Keratinocyte (primary cell): ENCODE measurements around the gene TUBB2A. TPM values are rescaled to one million over a fixed set of nuclear protein-coding genes. Genes with fewer than 3 reads are reported as not detected.
A peak's percentile ranks its signal among the peaks of the same experiment; 100 is the strongest.

ENCODE experiments used
- DNase-seq: peaks from one replicate; pipeline ENCODE4 v3.0.0-alpha.2; 2011; ENCODE audit warnings: low read depth, missing footprints, low spot score
- FAIRE-seq: peaks from 2 replicates; lab custom pipeline; 2011; peaks lifted over from hg19 to GRCh38; lab: Jason Lieb, UNC
- H2AFZ ChIP-seq: 2 replicates; pipeline ENCODE4 v1.6.0; 2012; ENCODE audit warnings: low read length, control low read depth, inconsistent platforms; ENCODE audit not compliant: control insufficient read depth
- H3K27ac ChIP-seq: 2 replicates; pipeline ENCODE4 v1.5.1; 2011; ENCODE audit warnings: low read length; ENCODE audit not compliant: control insufficient read depth, insufficient read depth
- H3K27me3 ChIP-seq: 3 replicates; pipeline ENCODE4 v1.6.0; 2011; ENCODE audit warnings: low read length; ENCODE audit not compliant: control insufficient read depth, insufficient read depth; ENCODE audit errors: extremely low read depth
- H3K36me3 ChIP-seq, 2 experiments: 2 replicates in 1 of 2; 3 replicates in 1 of 2; pipeline ENCODE4 v1.5.1; 2011; ENCODE audit warnings: low read length in 2 of 2, mild to moderate bottlenecking in 1 of 2; ENCODE audit not compliant: control insufficient read depth in 2 of 2, insufficient read depth in 2 of 2; ENCODE audit errors: extremely low read depth in 1 of 2
- H3K4me1 ChIP-seq: 3 replicates; pipeline ENCODE4 v1.5.1; 2011; ENCODE audit warnings: low read length; ENCODE audit not compliant: control insufficient read depth, insufficient read depth; ENCODE audit errors: extremely low read depth
- H3K4me2 ChIP-seq: 3 replicates; pipeline ENCODE4 v1.6.0; 2011; ENCODE audit warnings: low read depth, low read length; ENCODE audit not compliant: control insufficient read depth, insufficient read depth; ENCODE audit errors: extremely low read depth
- H3K4me3 ChIP-seq, 3 experiments: fragments of 200-600 bp in 1 of 3; sonication (generic) in 1 of 3; 2 replicates in 2 of 3; 3 replicates in 1 of 3; pipeline ENCODE4 v1.5.1; 2011 to 2016; ENCODE audit warnings: low read length in 3 of 3, mild to moderate bottlenecking in 3 of 3, control low read depth in 2 of 3, inconsistent platforms in 1 of 3, low read depth in 1 of 3, mixed read lengths in 1 of 3, mixed run types in 1 of 3, moderate library complexity in 1 of 3; ENCODE audit not compliant: control insufficient read depth in 2 of 3, insufficient read depth in 2 of 3; ENCODE audit errors: extremely low read depth in 1 of 3
- H3K79me2 ChIP-seq: 2 replicates; pipeline ENCODE4 v1.6.0; 2012; ENCODE audit warnings: low read length; ENCODE audit not compliant: control insufficient read depth, insufficient read depth
- H3K9ac ChIP-seq: 3 replicates; pipeline ENCODE4 v1.6.0; 2011; ENCODE audit warnings: low read length; ENCODE audit not compliant: control insufficient read depth, insufficient read depth; ENCODE audit errors: extremely low read depth
- H3K9me1 ChIP-seq: 3 replicates; pipeline ENCODE4 v1.6.0; 2011; ENCODE audit warnings: low read length; ENCODE audit not compliant: control insufficient read depth, insufficient read depth; ENCODE audit errors: extremely low read depth
- H3K9me3 ChIP-seq: 2 replicates; pipeline ENCODE4 v1.5.1; 2012; ENCODE audit warnings: low read depth, low read length; ENCODE audit not compliant: control insufficient read depth
- H4K20me1 ChIP-seq: 3 replicates; pipeline ENCODE4 v1.6.0; 2011; ENCODE audit warnings: low read length; ENCODE audit not compliant: control insufficient read depth, insufficient read depth; ENCODE audit errors: extremely low read depth
- CTCF ChIP-seq, 3 experiments: IDR thresholded peaks in 1 of 3; conservative IDR thresholded peaks in 1 of 3; optimal IDR thresholded peaks in 1 of 3; 2 replicates in 2 of 3; 3 replicates in 1 of 3; pipeline versions ENCODE3 to v1.5.1; 2011; ENCODE audit warnings: low read length in 3 of 3, mild to moderate bottlenecking in 3 of 3, moderate library complexity in 2 of 3, control low read depth in 1 of 3, inconsistent platforms in 1 of 3; ENCODE audit not compliant: insufficient read depth in 2 of 3; ENCODE audit errors: extremely low read depth in 1 of 3
- EZH2 ChIP-seq: IDR thresholded peaks from one replicate; pipeline ENCODE4 v1.6.1; 2012; ENCODE audit warnings: inconsistent platforms, mild to moderate bottlenecking, low read length, moderate library complexity
- dilution Hi-C: fragments of 300-500 bp; cut with MboI; formaldehyde crosslinking; loops from one replicate; pipeline ENCODE4 v1.7.0; 2020; ENCODE audit warnings: low sequenced_read_pairs; ENCODE audit not compliant: extremely low pct_ligation_motif_present
- polyA minus RNA-seq, 3 experiments: library from RNA; depleted of rRNA, polyadenylated mRNA; stranded (reverse); fragments of >200 nt; gene quantifications; 1 replicate in 1 of 3; 2 replicates in 1 of 3; 3 replicates in 1 of 3; pipeline ENCODE4 v1.2.3, GENCODE V29; 2011
- polyA plus RNA-seq, 5 experiments: library from polyadenylated mRNA; depleted of rRNA in 3 of 5; stranded (reverse) in 3 of 5; stranded (forward) in 1 of 5; unstranded in 1 of 5; fragments of >200 nt; gene quantifications; 1 replicate in 1 of 5; 2 replicates in 3 of 5; 3 replicates in 1 of 5; pipeline versions ENCODE4 v1.2.1 to v1.2.3, GENCODE V29; 2011 to 2012; ENCODE audit warnings: missing spikeins in 2 of 5, low read depth in 1 of 5, low replicate concordance in 1 of 5

The TUBB2A gene
- 58.8 to 84.4 TPM (median 73.0 TPM) in 3 replicates for polyA plus RNA-seq
- polyA plus RNA-seq (2011; ENCODE audit: low read depth) = 96.2 TPM
- polyA plus RNA-seq (2011; cell fraction: cytosol; rRNA removed) = 75.1 and 127 TPM in 2 replicates
- 79.8 and 104 TPM in 2 replicates for polyA plus RNA-seq (2011; cell fraction: nucleus; rRNA removed)
- 84.1 and 269 TPM in 2 replicates for polyA plus RNA-seq (2012; ENCODE audit: low replicate concordance)
- 53.2 to 87.1 TPM (median 66.5 TPM) in 3 replicates for polyA minus RNA-seq
- 179 TPM for polyA minus RNA-seq (2011; cell fraction: cytosol; rRNA and poly(A)+ RNA removed)
- polyA minus RNA-seq (2011; cell fraction: nucleus; rRNA and poly(A)+ RNA removed) = 67.7 and 76.3 TPM in 2 replicates

GRCh38 chr6:3157131-3157933 lies at the start of gene TUBB2A:
TSS of gene TUBB2A (minus strand) at chr6:3157544. CDS start at chr6:3157463, 81 bp downstream.
- peak within 1 kb of the TSS; percentile 60 for H3K27ac ChIP-seq
- H3K36me3 ChIP-seq = peaks cover 6 to 7% of the 10 kb centered on the region in 2 experiments
- no peaks in the 10 kb centered on the region for H3K27me3 ChIP-seq
- TF ChIP-seq CTCF (optimal IDR thresholded peaks at IDR 0.05 in 1 of 3, IDR thresholded peaks at IDR 0.05 in 1 of 3, conservative IDR thresholded peaks at IDR 0.05 in 1 of 3; ENCODE audit: extremely low read depth in 1 of 3, insufficient read depth in 2 of 3, low read length in 3 of 3) = peak; percentile 30 to 81 (median 61)
- no peak for TF ChIP-seq EZH2
- H3K9ac ChIP-seq = peak within 1 kb of the TSS; percentile 85
- no peaks in the 10 kb centered on the region for H3K9me1 ChIP-seq
- peaks cover 18% of the 10 kb centered on the region for H3K4me1 ChIP-seq
- peaks cover 2% of the 10 kb centered on the region for H4K20me1 ChIP-seq
- no peaks in the 10 kb centered on the region for H3K79me2 ChIP-seq
- dilution Hi-C loops = no loop called here
- peak within 1 kb of the TSS; percentile 65 to 90 (median 90) for H3K4me3 ChIP-seq
- FAIRE-seq = no peak
- H2AFZ ChIP-seq = peak within 1 kb of the TSS; percentile 47
- no peaks in the 10 kb centered on the region for H3K9me3 ChIP-seq
- peak; percentile 33 for DNase-seq
- H3K4me2 ChIP-seq = peak within 1 kb of the TSS; percentile 98

DNA sequence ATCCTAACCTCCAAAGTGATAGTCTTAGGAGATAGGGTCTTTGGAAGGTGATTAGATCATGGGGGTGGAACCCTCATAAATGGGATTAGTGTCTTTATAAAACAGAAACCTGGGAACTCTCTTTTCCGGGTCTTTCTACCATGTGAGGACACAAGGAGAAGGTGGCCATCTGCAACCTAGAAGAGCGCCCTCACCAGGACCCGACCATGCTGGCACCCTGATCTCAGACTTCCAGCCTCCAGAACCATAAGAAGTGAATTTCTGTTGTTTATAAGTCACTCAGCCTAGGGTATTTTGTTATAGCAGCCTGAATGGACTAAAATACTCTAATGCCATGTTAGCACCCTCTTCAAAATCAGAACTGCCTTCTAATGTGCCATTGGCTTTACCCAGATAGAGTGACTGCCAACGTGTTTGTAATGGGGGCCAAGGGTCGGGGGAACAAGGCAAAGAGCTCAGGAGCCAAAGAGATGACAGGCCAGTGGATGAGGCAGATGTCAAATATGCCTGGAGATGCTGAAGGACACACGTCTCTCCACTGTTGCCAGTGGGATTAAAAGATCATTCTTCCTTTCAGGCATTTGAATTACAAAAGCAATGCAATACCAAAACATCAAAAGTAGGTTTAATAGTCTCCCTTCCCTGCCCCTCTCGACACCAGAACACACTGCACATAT lies 49.1 kb upstream of the TUBB2A start:
- Histone ChIP-seq H3K4me1 (peaks cover 35% of the 10 kb centered on the region), H2AFZ (no peak overlapping the region), H3K4me3 (no peak overlapping the region), H3K27ac (no peak overlapping the region), H3K9ac (no peak overlapping the region), H3K27me3 (no peaks in the 10 kb centered on the region), H3K9me1 (no peaks in the 10 kb centered on the region), H3K79me2 (no peaks in the 10 kb centered on the region), H4K20me1 (no peaks in the 10 kb centered on the region), H3K36me3 (no peaks in the 10 kb centered on the region), H3K9me3 (no peaks in the 10 kb centered on the region), H3K4me2 (no peak overlapping the region)
- dilution Hi-C loops = no loop called here
- FAIRE-seq (no peak), DNase-seq (no peak)
- TF ChIP-seq EZH2 = no peak
- TF ChIP-seq CTCF (optimal IDR thresholded peaks at IDR 0.05 in 1 of 3, IDR thresholded peaks at IDR 0.05 in 1 of 3, conservative IDR thresholded peaks at IDR 0.05 in 1 of 3; ENCODE audit: extremely low read depth in 1 of 3, insufficient read depth in 2 of 3, low read length in 3 of 3) = peak in 1 of 3 experiments; percentile 5
